HepG2 (cell line): ENCODE data around the gene TNPO3. TPM values are rescaled to one million over a fixed set of nuclear protein-coding genes. Genes with fewer than 3 reads are reported as not detected.

ENCODE experiments used
- ATAC-seq: fragments of 200-7000 bp; cut with Tn5 transposase; 3 replicates; pipeline ENCODE4 v1.9.1; 2020; ENCODE audit warnings: mild to moderate bottlenecking, moderate library complexity
- BruUV-seq: library from RNA; stranded (reverse); fragments of 400-500 nt; replicated peaks from 2 replicates; lab custom pipeline; 2021; lab: Mats Ljungman, UMichigan
- CTCF ChIA-PET: fragments of 300-600 bp; formaldehyde crosslinking; extraction: SDS; loops from one replicate; lab custom pipeline; 2021; ENCODE audit warnings: low total read pairs, inconsistent platforms, low intra/inter-chr PET ratio; lab: Yijun Ruan, JAX
- POLR2A ChIA-PET: fragments of 350-600 bp; sonication (Branson Sonifier 250); formaldehyde crosslinking; loops from one replicate; lab custom pipeline; 2020; ENCODE audit warnings: antibody characterized with exemption, inconsistent platforms; lab: Yijun Ruan, JAX
- DNase-seq: peaks from one replicate; pipeline ENCODE4 v3.0.0-alpha.2; 2015; ENCODE audit warnings: low spot score
- FAIRE-seq: peaks from 3 replicates; lab custom pipeline; 2011; peaks lifted over from hg19 to GRCh38; lab: Jason Lieb, UNC
- H2AFZ ChIP-seq: one replicate; pipeline ENCODE4 v1.6.1; 2011; ENCODE audit warnings: low read length, inconsistent platforms
- H3K27ac ChIP-seq: fragments of 300-600 bp; 3 replicates; pipeline ENCODE4 v1.8.0; 2011; ENCODE audit warnings: mixed run types, mild to moderate bottlenecking, mixed read lengths, low read length, inconsistent platforms; ENCODE audit not compliant: insufficient read depth; ENCODE audit errors: extremely low read length
- H3K27me3 ChIP-seq, 2 experiments: fragments of 200-600 bp in 1 of 2; 2 replicates in 1 of 2; 3 replicates in 1 of 2; pipeline versions ENCODE4 v1.6.0 to v1.8.0; 2011; ENCODE audit warnings: low read length in 2 of 2, mild to moderate bottlenecking in 2 of 2, moderate library complexity in 2 of 2, inconsistent platforms in 1 of 2; ENCODE audit not compliant: insufficient read depth in 2 of 2, control insufficient read depth in 1 of 2
- H3K36me3 ChIP-seq, 2 experiments: fragments of 200-600 bp in 1 of 2; replicated peaks in 1 of 2; 2 replicates in 1 of 2; 3 replicates in 1 of 2; pipeline versions ENCODE4 v1.5.1 to v1.8.0; 2011; ENCODE audit warnings: low read length in 2 of 2, inconsistent platforms in 1 of 2; ENCODE audit not compliant: insufficient read depth in 2 of 2, control insufficient read depth in 1 of 2
- H3K4me1 ChIP-seq: 2 replicates; pipeline ENCODE4 v1.5.1; 2012; ENCODE audit warnings: low read length, inconsistent platforms; ENCODE audit not compliant: insufficient read depth
- H3K4me2 ChIP-seq: 2 replicates; pipeline ENCODE4 v1.6.0; 2011; ENCODE audit warnings: low read depth, low read length, inconsistent platforms
- H3K4me3 ChIP-seq, 3 experiments: fragments of 200-600 bp in 1 of 3; sonication (generic), shearing (Covaris generic) in 1 of 3; replicated peaks in 1 of 3; 2 replicates each; pipeline ENCODE4 v1.5.1; 2011 to 2016; ENCODE audit warnings: low read length in 3 of 3, inconsistent platforms in 2 of 3, low read depth in 2 of 3, mild to moderate bottlenecking in 2 of 3, control low read depth in 1 of 3, mixed read lengths in 1 of 3; ENCODE audit not compliant: insufficient read depth in 1 of 3
- H3K79me2 ChIP-seq: one replicate; pipeline ENCODE4 v1.6.1; 2011; ENCODE audit warnings: low read length, inconsistent platforms; ENCODE audit not compliant: insufficient read depth
- H3K9ac ChIP-seq: 2 replicates; pipeline ENCODE4 v1.6.0; 2011; ENCODE audit warnings: mild to moderate bottlenecking, low read depth, low read length, inconsistent platforms; ENCODE audit not compliant: insufficient read depth
- H3K9me3 ChIP-seq: 2 replicates; pipeline ENCODE4 v1.5.1; 2012; ENCODE audit warnings: mild to moderate bottlenecking, low read length
- H4K20me1 ChIP-seq: 2 replicates; pipeline ENCODE4 v1.6.0; 2011; ENCODE audit warnings: inconsistent platforms, mild to moderate bottlenecking, low read length, moderate library complexity; ENCODE audit not compliant: insufficient read depth
- GATA4 ChIP-seq: sonication (generic); IDR thresholded peaks from 2 replicates; pipeline ENCODE4 v1.6.1; 2016; ENCODE audit warnings: antibody characterized with exemption, low read depth, borderline replicate concordance
- PAX8 ChIP-seq: sonication (generic); formaldehyde crosslinking; IDR thresholded peaks from 2 replicates; pipeline ENCODE4 v1.8.0; 2022; ENCODE audit warnings: mild to moderate bottlenecking, missing genetic modification reagents, borderline replicate concordance
- PBX2 ChIP-seq: IDR thresholded peaks from 2 replicates; pipeline ENCODE4 v1.6.1; 2016; ENCODE audit warnings: control low read depth
- SP5 ChIP-seq: IDR thresholded peaks from 2 replicates; pipeline ENCODE4 v1.6.1; 2016; ENCODE audit warnings: low read depth, borderline replicate concordance
- TCF7 ChIP-seq: sonication (generic); IDR thresholded peaks from 2 replicates; pipeline ENCODE4 v1.6.1; 2016; ENCODE audit warnings: antibody characterized with exemption, low read depth
- TERF1 ChIP-seq: sonication (generic); formaldehyde crosslinking; IDR thresholded peaks from 2 replicates; pipeline ENCODE4 v1.8.0; 2022; ENCODE audit warnings: mild to moderate bottlenecking, missing genetic modification reagents, moderate library complexity
- ZBTB2 ChIP-seq: sonication (generic); formaldehyde crosslinking; IDR thresholded peaks from 2 replicates; pipeline ENCODE4 v1.8.0; 2022; ENCODE audit warnings: low read depth, missing genetic modification reagents
- ZBTB7B ChIP-seq: sonication (generic); formaldehyde crosslinking; IDR thresholded peaks from 2 replicates; pipeline ENCODE4 v1.4.0; 2020; ENCODE audit warnings: missing genetic modification reagents
- ZHX2 ChIP-seq, 2 experiments: sonication (generic) in 1 of 2; formaldehyde crosslinking in 1 of 2; IDR thresholded peaks; 2 replicates each; pipeline versions ENCODE4 v1.6.1 to v1.9.0; 2014 to 2022; ENCODE audit warnings: antibody characterized with exemption in 1 of 2, borderline replicate concordance in 1 of 2, inconsistent platforms in 1 of 2, low read depth in 1 of 2, missing genetic modification reagents in 1 of 2
- ZNF124 ChIP-seq: sonication (generic); formaldehyde crosslinking; IDR thresholded peaks from 2 replicates; pipeline ENCODE4 v1.4.0; 2020; ENCODE audit warnings: missing genetic modification reagents
- ZNF30 ChIP-seq: sonication (generic); formaldehyde crosslinking; IDR thresholded peaks from 2 replicates; pipeline ENCODE4 v1.5.0; 2020; ENCODE audit warnings: mild to moderate bottlenecking, missing genetic modification reagents
- ZSCAN9 ChIP-seq: IDR thresholded peaks from 2 replicates; pipeline ENCODE4 v1.6.1; 2016; ENCODE audit warnings: borderline replicate concordance
- WGBS: methylation state at CpG from one replicate; pipeline ENCODE4 v1.1.6; 2017; ENCODE audit warnings: low lambda C conversion rate; 5-methylcytosine and 5-hydroxymethylcytosine counted together
- in situ Hi-C: cut with HindIII; loops from 2 replicates; pipeline ENCODE4 v1.10.0; 2017; ENCODE audit warnings: low pct_unique_long_range_greater_than_20kb; ENCODE audit not compliant: extremely low pct_ligation_motif_present
- intact Hi-C: fragments of 100-400 bp; cut with micrococcal nuclease; formaldehyde crosslinking; loops from one replicate; pipeline ENCODE4 v1.10.0; 2022; ENCODE audit not compliant: unreplicated experiment
- polyA plus RNA-seq, 8 experiments: library from polyadenylated mRNA; depleted of rRNA in 3 of 8; stranded (reverse) in 7 of 8; unstranded in 1 of 8; fragments of >200 nt; fragmentation: Illumina TruSeq in 4 of 8; extraction: Trizol in 4 of 8; gene quantifications; 2 replicates each; pipeline versions ENCODE4 v1.2.1 to v1.2.3, GENCODE V29; 2011 to 2016; ENCODE audit warnings: low read depth in 4 of 8, missing spikeins in 1 of 8, mixed read lengths in 1 of 8; ENCODE audit not compliant: insufficient read depth in 1 of 8
- total RNA-seq, 5 experiments: library from RNA; depleted of rRNA; stranded (reverse); fragments of >200 nt; fragmentation: Illumina TruSeq; extraction: Trizol; gene quantifications; 2 replicates each; pipeline ENCODE4 v1.2.3, GENCODE V29; 2016; ENCODE audit warnings: low read depth in 1 of 5

TNPO3 gene
- total and polyA plus RNA-seq, 2 of the 13 experiments (the other 11 are each of a cell fraction or from before 2014, with no cell fraction given): 23.8 to 44.6 TPM

- no peaks in the 10 kb centered on the region for H3K79me2 ChIP-seq
- H3K27ac ChIP-seq: no peak overlapping the region
- H4K20me1 ChIP-seq: no peaks in the 10 kb centered on the region
- no peaks in the 10 kb centered on the region for H3K36me3 ChIP-seq
- POLR2A ChIA-PET: no interaction called here
- CTCF ChIA-PET: no interaction called here
- peaks cover 9 to 44% of the 10 kb centered on the region in 2 experiments for H3K27me3 ChIP-seq
- WGBS: 82% methylated on average over 10 of the region's 18 CpGs
- in situ Hi-C loops (no loop called here), intact Hi-C loops (no loop called here)
- H3K9me3 ChIP-seq: no peaks in the 10 kb centered on the region
- peaks cover 35% of the 10 kb centered on the region for H3K4me1 ChIP-seq
- no TSS peak for BruUV-seq
- no peak for DNase-seq
- no peak for FAIRE-seq
- no peak for ATAC-seq
- H2AFZ ChIP-seq: no peak overlapping the region
- no peak overlapping the region for H3K4me3 ChIP-seq
- H3K9ac ChIP-seq: no peak overlapping the region
- no peak overlapping the region for H3K4me2 ChIP-seq
- no peak for TF ChIP-seq PBX2
- TF ChIP-seq ZSCAN9 (CRISPR knock-in tag): no peak
- no peak for TF ChIP-seq ZBTB7B
- TF ChIP-seq SP5 (CRISPR knock-in tag): no peak
- TF ChIP-seq ZBTB2 (CRISPR knock-in tag): no peak
- no peak for TF ChIP-seq GATA4
- TF ChIP-seq TCF7: no peak
- TF ChIP-seq TERF1 (CRISPR knock-in tag): no peak
- TF ChIP-seq ZHX2 (IDR thresholded peaks at IDR 0.05; ENCODE audit: low read depth): no peak
- TF ChIP-seq ZHX2 (CRISPR knock-in tag; IDR thresholded peaks at IDR 0.05; ENCODE audit: borderline replicate concordance): no peak
- TF ChIP-seq ZNF124 (CRISPR knock-in tag): no peak
- TF ChIP-seq ZNF30 (CRISPR knock-in tag): no peak
- no peak for TF ChIP-seq PAX8 (CRISPR knock-in tag)
These were observed 123.6 kb downstream of the TNPO3 start for GRCh38 chr7:128931190-128931798.
